Measurements from ENCODE around the gene DUSP1. TPM values are rescaled to one million over a fixed set of nuclear protein-coding genes. Genes with fewer than 3 reads are reported as not detected.

The DUSP1 gene
- polyA plus RNA-seq, 1 experiment = 432 TPM

DNA sequence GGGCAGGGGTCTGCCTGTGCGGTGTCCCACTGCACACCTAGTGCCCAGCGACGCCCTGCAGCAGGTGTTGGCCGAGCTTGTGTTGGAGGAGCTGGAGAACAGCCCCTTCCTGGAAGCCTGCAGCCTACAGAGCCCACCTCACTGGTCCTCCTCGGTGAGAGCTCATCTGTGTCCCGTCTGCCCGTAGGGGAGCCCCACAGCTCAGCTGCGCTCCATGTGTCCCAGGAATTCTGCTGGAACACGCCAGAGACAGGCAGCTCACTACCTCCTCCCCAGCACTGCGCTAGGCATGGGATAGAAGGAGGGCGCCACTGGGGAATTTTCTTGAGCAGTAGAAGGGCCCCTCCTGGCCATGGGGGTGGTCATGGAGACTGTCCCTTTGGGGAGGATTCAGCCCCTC, 44.0 kb downstream of the DUSP1 start:
- no peaks in the 10 kb centered on the region for H3K36me3 ChIP-seq (ENCODE audit: control insufficient read depth, insufficient read depth, low read length)
- no peak for TF ChIP-seq CTCF (IDR thresholded peaks at IDR 0.05; ENCODE audit: insufficient read depth, low read depth, low read length)
- ChIA-PET CTCF (interaction anchor here (0.9 to 1.9 kb wide), 4 partner anchors 10 to 176 kb away, joined by 3 to 7 read pairs (median 5); no protein-coding TSS in a partner anchor), POLR2A (no interaction called here)
- H3K27me3 ChIP-seq (ENCODE audit: control insufficient read depth, insufficient read depth, low read length) = no peaks in the 10 kb centered on the region
- H3K4me3 ChIP-seq (ENCODE audit: low read depth, low read length) = no peak overlapping the region
- DNase-seq (ENCODE audit: low read depth) = no peak

DNA sequence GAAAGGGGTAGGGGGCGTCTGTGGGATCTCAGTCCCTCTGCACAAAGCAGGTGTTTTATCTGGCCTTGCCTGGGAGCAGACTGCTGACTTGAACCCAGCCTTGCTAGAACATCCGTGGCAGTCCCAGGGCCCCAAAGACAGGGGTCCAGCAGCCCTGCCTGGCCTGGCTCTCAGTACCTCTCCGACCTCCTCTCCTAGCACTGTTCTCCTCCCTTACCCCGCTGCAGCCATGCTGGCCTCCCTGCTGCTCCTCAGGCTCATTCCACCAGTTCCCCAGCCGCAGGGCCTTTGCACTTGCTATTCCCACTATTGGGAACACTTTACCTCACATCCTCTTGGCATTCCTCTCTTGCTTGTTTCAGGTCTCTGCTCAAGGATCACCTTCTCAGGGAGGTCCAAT, 45.2 kb downstream of the DUSP1 start:
- no peak for DNase-seq (ENCODE audit: low read depth)
- Histone ChIP-seq H3K27me3 (ENCODE audit: control insufficient read depth, insufficient read depth, low read length) (no peaks in the 10 kb centered on the region), H3K36me3 (ENCODE audit: control insufficient read depth, insufficient read depth, low read length) (no peaks in the 10 kb centered on the region), H3K4me3 (ENCODE audit: low read depth, low read length) (no peak overlapping the region)
- ChIA-PET CTCF (interaction anchor here (1.5 to 1.7 kb wide), 2 partner anchors 9 kb away, joined by 4 to 5 read pairs; no protein-coding TSS in a partner anchor), POLR2A (no interaction called here)
- TF ChIP-seq CTCF (IDR thresholded peaks at IDR 0.05; ENCODE audit: insufficient read depth, low read depth, low read length) = no peak

- Histone ChIP-seq H3K36me3 (ENCODE audit: control insufficient read depth, insufficient read depth, low read length) (no peaks in the 10 kb centered on the region), H3K4me3 (ENCODE audit: low read depth, low read length) (no peak overlapping the region), H3K27me3 (ENCODE audit: control insufficient read depth, insufficient read depth, low read length) (no peaks in the 10 kb centered on the region)
- ChIA-PET POLR2A (interaction anchor here (1.1 kb wide), 1 partner anchor 8 kb away, joined by 3 read pairs; no protein-coding TSS in a partner anchor), CTCF (interaction anchor here (1.4 to 2.0 kb wide), 4 partner anchors 8 to 206 kb away, joined by 3 to 19 read pairs (median 4); no protein-coding TSS in a partner anchor)
- DNase-seq (ENCODE audit: low read depth) = no peak
- no peak for TF ChIP-seq CTCF (IDR thresholded peaks at IDR 0.05; ENCODE audit: insufficient read depth, low read depth, low read length)
Observed at GRCh38 chr5:172725273-172725672, 45.7 kb downstream of the DUSP1 start.

DNA sequence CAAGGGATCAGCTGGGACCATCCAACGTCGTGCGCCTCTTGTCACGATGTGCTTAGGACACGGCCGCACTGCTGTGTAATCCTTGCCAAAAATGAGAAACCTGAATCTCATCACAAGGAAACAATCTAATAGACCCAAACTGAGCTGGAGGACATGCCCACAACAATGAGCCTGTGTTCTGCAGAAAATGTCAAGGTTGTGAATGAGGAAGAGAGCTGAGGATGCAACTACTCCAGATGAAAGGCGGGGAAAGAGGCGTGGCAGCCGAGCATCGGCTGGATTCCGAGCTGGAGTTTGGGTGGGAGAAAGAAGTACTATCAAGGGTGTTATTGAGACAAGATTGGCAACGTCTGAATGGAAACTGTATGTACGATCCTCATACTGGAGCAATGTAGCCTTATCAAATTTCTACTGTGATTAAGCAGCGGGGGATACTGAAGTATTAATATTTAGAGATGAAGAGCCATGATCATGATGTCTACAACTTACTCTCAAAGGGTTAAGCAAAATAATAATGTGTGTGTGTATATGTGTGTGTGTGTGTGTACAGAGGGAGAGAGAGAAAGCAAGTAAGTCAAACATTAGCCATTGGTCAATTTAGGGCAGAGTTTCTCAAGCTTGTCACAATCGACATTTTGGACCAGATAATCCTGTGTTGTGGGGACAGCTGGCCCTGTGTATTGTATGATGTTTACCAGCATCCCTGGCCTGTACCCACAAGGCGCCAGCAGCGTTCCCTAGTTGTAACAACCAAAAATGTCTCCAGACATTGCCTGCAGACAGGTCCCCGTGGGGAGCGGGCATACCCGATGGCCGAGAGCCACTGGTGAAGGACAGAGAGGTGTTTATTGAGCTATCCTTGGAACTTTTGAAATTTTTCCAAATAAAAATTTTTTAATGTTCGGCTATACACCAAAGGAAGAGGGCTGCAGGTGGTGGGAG, 46.5 kb downstream of the DUSP1 start:
- TF ChIP-seq CTCF (IDR thresholded peaks at IDR 0.05; ENCODE audit: insufficient read depth, low read depth, low read length) = no peak
- Histone ChIP-seq H3K27me3 (ENCODE audit: control insufficient read depth, insufficient read depth, low read length) (no peaks in the 10 kb centered on the region), H3K36me3 (ENCODE audit: control insufficient read depth, insufficient read depth, low read length) (no peaks in the 10 kb centered on the region), H3K4me3 (ENCODE audit: low read depth, low read length) (no peak overlapping the region)
- POLR2A ChIA-PET = interaction anchor here (1.1 kb wide), 1 partner anchor 9 kb away, joined by 3 read pairs; no protein-coding TSS in a partner anchor
- DNase-seq (ENCODE audit: low read depth) = no peak
- CTCF ChIA-PET = interaction anchor here (0.7 to 2.0 kb wide), 7 partner anchors 7 to 208 kb away, joined by 3 to 19 read pairs (median 4); no protein-coding TSS in a partner anchor

GRCh38 chr5:172723508-172723907, 47.5 kb downstream of the DUSP1 start:
- Histone ChIP-seq H3K27me3 (ENCODE audit: control insufficient read depth, insufficient read depth, low read length) (no peaks in the 10 kb centered on the region), H3K36me3 (ENCODE audit: control insufficient read depth, insufficient read depth, low read length) (no peaks in the 10 kb centered on the region), H3K4me3 (ENCODE audit: low read depth, low read length) (no peak overlapping the region)
- ChIA-PET POLR2A (interaction anchor here (1.6 kb wide), 1 partner anchor 9 kb away, joined by 3 read pairs; no protein-coding TSS in a partner anchor), CTCF (interaction anchor here (1.0 to 2.0 kb wide), 3 partner anchors 9 to 36 kb away, joined by 3 to 19 read pairs (median 5); no protein-coding TSS in a partner anchor)
- no peak for DNase-seq (ENCODE audit: low read depth)
- TF ChIP-seq CTCF (IDR thresholded peaks at IDR 0.05; ENCODE audit: insufficient read depth, low read depth, low read length) = no peak
